Activated CD8-positive, alpha-beta memory T cell treated with anti-CD3 and anti-CD28 coated beads for 36 hours (primary cell): ENCODE results near the gene STK38L. TPM values are rescaled to one million over a fixed set of nuclear protein-coding genes. Genes with fewer than 3 reads are reported as not detected.

Experiments
- CTCF ChIA-PET: fragments of 350-600 bp; sonication (Branson Sonifier 250); formaldehyde crosslinking; loops from one replicate; lab custom pipeline; 2021; ENCODE audit warnings: antibody characterized with exemption; lab: Charles Lee
- POLR2A ChIA-PET: fragments of 350-600 bp; sonication (Branson Sonifier 250); formaldehyde crosslinking; loops from one replicate; lab custom pipeline; 2021; ENCODE audit warnings: antibody characterized with exemption; lab: Charles Lee
- total RNA-seq, 2 experiments: library from RNA; stranded (reverse); gene quantifications; one replicate each; pipeline ENCODE4 v1.2.3, GENCODE V29; 2021

Gene STK38L
- total RNA-seq, 2 experiments from 2014 or later, result 23.8 to 28.8 TPM

DNA sequence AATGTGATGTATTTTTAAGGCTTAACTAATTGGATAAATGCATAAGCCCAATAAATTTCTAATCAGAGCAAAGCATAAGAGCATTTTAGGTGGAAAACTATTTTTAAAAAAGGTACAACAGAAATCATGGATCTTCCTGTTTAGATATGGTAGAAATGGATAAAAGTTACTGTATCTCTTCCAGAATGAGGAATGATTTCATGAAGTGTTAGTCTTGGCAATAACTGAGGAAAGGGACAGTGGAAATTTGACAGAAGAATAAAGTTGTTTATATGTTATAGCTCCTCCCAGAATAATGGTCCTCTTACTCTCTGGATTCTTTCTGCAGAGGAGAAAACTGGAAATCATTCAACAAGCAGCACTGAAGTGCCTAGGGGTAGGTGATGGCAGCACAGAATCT lies 56.1 kb downstream of the STK38L start:
- POLR2A ChIA-PET, result no interaction called here
- CTCF ChIA-PET, result no interaction called here

DNA sequence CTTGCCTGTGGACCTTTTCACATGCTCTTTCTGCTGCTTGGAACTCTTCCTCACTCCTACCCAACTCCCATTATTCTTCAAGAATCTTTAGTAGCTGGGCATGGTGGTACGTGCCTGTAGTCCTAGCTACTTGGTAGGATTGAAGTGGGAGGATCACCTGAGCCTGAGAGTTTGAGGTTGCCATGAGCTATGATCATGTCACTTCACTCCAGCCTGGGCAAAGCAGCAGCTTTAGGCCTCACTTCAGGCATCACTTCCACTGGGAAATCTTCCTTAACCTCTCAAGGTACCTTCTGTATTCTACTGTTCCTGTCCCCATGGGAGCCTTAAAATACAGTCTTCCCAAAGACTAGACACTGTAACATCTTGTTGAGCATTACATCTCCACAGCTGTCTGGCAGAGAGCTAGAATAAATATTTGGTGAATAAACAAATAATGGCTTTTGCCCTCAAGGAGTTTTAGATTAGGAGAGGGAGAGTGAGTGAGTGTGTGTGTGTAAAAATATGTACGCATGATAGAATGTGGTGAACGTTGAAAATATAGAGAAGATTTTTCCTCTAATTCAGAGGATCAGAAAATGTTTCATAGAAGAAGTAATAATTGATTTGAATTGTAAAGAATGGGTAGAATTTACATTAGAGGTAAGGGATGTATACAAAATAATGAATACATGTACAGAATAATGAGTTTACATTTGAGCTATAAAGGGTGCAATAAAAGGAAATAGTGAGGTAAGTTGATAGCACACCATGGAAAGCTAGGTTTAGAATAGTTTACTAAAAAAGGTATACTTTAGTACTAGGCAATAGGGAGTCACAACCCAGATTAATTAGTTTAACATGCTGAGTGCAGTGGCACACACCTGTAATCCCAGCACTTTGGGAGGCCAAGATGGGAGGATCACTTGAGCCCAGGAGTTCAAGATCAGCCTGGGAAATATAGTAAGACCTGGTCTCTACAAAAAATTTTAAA lies 59.3 kb downstream of the STK38L start:
- ChIA-PET POLR2A (no interaction called here), CTCF (interaction anchor here (0.7 kb wide), 1 partner anchor 132 kb away, joined by 4 read pairs; no protein-coding TSS in a partner anchor)

- CTCF ChIA-PET, result interaction anchor here (0.5 to 1.1 kb wide), 3 partner anchors 10 to 79 kb away, joined by 3 to 4 read pairs (median 3); no protein-coding TSS in a partner anchor
- POLR2A ChIA-PET, result no interaction called here
Observed at GRCh38 chr12:27304856-27305255, 60.8 kb downstream of the STK38L start.

DNA sequence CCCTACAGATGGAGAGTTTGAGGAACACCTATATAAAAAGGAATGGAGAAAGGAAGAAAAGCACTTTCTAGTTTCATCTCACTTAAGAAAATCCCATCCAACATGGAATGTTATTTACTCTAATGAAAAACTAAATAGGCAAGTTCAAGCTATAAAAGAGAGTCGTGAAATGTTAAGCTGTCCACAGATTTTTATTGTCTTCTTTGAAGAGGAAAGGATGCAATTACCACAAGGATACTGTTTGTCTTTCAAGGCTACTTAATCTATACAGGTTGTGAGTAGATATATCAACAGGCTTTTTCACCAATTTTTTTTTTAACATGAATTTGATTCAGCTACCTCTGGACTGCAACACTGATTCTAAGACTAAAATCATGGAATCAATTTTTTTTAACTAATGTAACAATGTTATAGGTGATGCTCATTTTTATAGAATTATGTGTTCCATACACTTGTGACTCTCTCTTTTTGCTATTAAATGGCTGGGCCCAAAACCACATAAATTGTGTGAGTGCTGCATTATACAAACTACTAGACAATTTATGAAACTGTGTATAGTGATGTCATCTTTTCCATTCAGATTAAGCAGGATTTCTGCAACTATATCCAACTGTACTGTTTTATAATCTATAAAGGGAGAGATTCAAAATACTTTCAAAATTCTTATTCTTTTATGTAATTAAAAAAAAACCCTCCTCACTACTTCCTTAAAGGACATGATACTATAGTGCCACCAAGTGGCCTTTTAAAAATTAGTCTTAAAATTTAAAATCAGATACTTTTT lies 61.8 kb downstream of the STK38L start:
- ChIA-PET CTCF (interaction anchor here (0.6 to 1.3 kb wide), 10 partner anchors 8 to 283 kb away, joined by 3 to 7 read pairs (median 3); partner anchors contain the start of genes BMAL2, MED21 and STK38L), POLR2A (interaction anchor here (0.6 to 0.8 kb wide), 2 partner anchors 173 to 260 kb away, joined by 4 to 6 read pairs; no protein-coding TSS in a partner anchor)

DNA sequence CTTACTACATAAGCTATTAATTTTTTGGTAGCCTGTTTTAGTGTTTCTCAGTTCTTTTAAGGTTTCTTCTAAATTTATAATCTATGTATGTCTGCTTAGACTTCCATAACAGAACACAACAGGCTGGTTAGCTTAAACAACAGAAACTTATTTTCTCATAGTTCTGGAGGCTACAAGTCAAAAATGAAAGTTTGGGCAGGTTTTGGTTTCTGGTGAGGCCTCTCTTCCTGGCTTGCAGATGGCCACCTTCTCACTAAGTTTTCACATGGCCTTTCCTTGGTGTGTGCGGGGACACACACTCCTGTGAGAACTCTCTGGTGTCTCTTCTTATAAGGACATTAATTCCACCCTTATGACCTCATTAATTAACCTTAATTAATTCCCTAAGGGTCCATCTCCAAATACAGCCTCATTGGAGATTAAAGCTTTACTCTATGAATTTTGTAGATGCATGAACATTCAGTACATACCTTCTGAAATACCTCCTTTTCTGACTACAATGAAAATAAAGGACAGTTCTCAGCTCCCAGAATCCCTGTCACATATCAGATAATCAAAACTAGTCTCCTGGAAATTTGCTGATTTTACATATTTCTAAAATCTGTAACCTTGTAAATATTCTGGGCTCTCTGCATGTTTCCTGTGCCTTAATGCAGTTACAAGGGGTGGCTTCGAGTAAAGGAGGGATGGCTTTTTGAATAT lies 65.4 kb downstream of the STK38L start:
- CTCF ChIA-PET, result interaction anchor here (1.2 kb wide), 1 partner anchor 31 kb away, joined by 3 read pairs; no protein-coding TSS in a partner anchor
- POLR2A ChIA-PET, result no interaction called here

- ChIA-PET CTCF (no interaction called here), POLR2A (no interaction called here)
Observed at GRCh38 chr12:27309995-27310315, 65.9 kb downstream of the STK38L start.

- ChIA-PET POLR2A (no interaction called here), CTCF (no interaction called here)
Observed at GRCh38 chr12:27316947-27317346, 72.9 kb downstream of the STK38L start.

GRCh38 chr12:27319409-27319808 lies 75.3 kb downstream of the STK38L start:
- POLR2A ChIA-PET, result no interaction called here
- CTCF ChIA-PET, result no interaction called here

DNA sequence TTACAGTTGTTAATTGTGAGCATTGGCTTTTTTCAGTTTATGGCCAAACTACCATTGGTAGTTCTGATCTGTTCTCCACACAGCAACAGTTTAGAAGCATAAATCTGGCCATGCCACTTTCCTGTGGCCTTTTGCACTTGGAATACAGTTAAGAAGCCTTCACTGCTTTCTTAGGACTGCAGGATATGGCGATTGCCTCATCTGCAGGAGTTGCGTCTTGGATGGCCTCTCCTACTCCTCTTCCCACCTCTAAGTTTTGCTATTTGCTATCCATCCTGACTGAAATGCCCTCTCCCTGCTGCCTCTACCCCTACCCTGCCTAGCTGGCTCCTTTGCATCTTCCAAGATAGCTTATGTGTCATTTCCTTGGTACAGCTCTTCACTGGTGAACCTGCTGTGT lies 75.8 kb downstream of the STK38L start:
- ChIA-PET POLR2A (no interaction called here), CTCF (no interaction called here)

GRCh38 chr12:27324530-27324929 lies 80.4 kb downstream of the STK38L start:
- CTCF ChIA-PET, result interaction anchor here (0.8 kb wide), 1 partner anchor 18 kb away, joined by 4 read pairs; no protein-coding TSS in a partner anchor
- POLR2A ChIA-PET, result no interaction called here

- ChIA-PET CTCF (interaction anchor here (1.3 to 1.9 kb wide), 2 partner anchors 317 to 395 kb away, joined by 3 to 5 read pairs; partner anchors contain the start of gene TM7SF3), POLR2A (no interaction called here)
Observed at GRCh38 chr12:27330846-27331245, 86.8 kb downstream of the STK38L start.

GRCh38 chr12:27331291-27331926 lies 87.3 kb downstream of the STK38L start:
- POLR2A ChIA-PET, result no interaction called here
- CTCF ChIA-PET, result interaction anchor here (1.3 to 1.9 kb wide), 2 partner anchors 318 to 396 kb away, joined by 3 to 5 read pairs; partner anchors contain the start of gene TM7SF3

GRCh38 chr12:27331927-27332324 lies 87.8 kb downstream of the STK38L start:
- CTCF ChIA-PET, result interaction anchor here (1.3 to 1.9 kb wide), 2 partner anchors 318 to 396 kb away, joined by 3 to 5 read pairs; partner anchors contain the start of gene TM7SF3
- POLR2A ChIA-PET, result no interaction called here

DNA sequence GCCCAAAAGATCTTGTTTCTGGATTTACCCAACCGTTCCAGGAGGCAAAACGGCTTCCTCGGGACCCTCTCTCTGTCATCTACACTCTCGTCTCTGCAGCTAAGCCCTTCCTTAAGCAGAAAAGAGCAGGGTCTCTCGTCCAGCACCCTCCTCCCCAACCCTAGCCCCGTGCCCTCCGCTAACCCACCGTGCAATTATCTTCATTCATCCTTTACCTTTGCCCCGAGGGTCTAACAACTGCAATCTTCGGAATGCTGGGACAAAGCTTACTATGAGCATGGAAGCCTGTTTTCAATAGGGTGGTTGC lies 88.3 kb downstream of the STK38L start:
- POLR2A ChIA-PET, result no interaction called here
- CTCF ChIA-PET, result interaction anchor here (1.2 to 1.9 kb wide), 2 partner anchors 26 to 319 kb away, joined by 3 to 5 read pairs; partner anchors contain the start of gene TM7SF3

DNA sequence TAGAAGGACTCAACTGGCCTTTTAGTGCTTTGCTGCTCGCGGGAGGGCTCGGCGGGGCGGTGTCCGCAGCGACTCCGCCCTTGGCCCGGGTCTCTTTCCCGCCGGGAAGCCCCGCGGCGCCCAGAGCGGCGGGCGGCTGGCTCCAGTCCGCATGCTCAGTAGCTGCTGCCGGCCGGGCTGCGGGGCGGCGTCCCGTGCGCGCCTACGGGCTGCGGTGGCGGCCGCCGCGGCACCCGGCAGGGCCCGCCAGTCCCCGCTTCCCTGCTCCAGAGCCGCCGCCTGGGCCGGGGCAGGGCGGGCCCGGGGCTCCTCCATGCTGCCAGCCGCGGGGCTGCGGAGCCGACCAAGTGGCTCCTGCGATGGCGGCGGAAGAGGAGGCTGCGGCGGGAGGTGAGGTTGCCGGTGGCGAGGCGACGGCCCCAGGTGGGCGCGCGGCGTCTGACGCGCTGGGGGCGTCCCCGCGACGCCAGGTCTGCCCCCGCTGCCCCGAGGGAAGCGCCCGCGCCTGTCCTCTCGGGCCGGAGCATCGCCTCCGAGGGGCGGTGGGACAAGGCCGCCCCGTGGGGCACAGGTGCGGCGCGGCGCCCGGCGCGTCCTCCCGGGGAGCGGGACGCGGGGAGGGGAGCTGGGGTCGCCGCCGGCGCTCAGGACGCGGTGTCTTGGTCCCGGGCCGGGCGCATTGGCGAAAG lies 88.8 kb downstream of the STK38L start, which contains the start of gene BMAL2:
BMAL2 (plus strand) TSS at position 123 of the 689 bp plus-strand sequence; CDS start at position 360, 237 bp downstream.
- ChIA-PET POLR2A (no interaction called here), CTCF (interaction anchor here (1.2 kb wide), 1 partner anchor 27 kb away, joined by 3 read pairs; no protein-coding TSS in a partner anchor)

GRCh38 chr12:27333403-27334009 lies 89.4 kb downstream of the STK38L start:
- CTCF ChIA-PET, result interaction anchor here (1.2 kb wide), 1 partner anchor 27 kb away, joined by 3 read pairs; no protein-coding TSS in a partner anchor
- POLR2A ChIA-PET, result no interaction called here

GRCh38 chr12:27334042-27334720 lies 90.1 kb downstream of the STK38L start:
- ChIA-PET POLR2A (no interaction called here), CTCF (no interaction called here)
